Measurements from ENCODE around the gene NOTO. TPM values are rescaled to one million over a fixed set of nuclear protein-coding genes. Genes with fewer than 3 reads are reported as not detected.

The NOTO gene
- total and polyA plus RNA-seq, 2 donors (not counting 1 experiment from before 2014, with no cell fraction given): not detected

DNA sequence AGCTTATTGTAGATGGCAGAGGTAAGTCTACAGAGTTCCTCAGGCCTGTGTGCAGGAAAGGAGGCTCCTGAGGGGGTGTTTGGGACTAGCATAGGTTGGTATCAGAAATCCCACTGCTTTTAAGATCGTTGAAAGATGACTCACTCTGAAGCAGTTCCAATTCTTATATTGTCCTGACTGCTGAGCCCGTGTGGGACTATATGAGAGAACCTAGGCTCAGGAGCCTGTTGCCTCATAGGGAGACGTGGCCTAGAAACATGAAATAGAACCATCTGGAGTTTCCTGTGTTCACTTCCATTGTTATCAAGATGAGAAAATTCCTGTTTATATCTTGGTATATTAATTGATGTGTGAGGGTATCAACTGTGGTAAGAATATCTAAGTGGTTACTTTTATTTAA is 37.4 kb downstream of the NOTO start:
- intact Hi-C loops (cut with micrococcal nuclease): no loop called here
- Histone ChIP-seq H3K27ac (ENCODE audit: low read length in 2 of 2) (no peak overlapping the region), H3K9me3 (ENCODE audit: control extremely low read depth in 1 of 3, control insufficient read depth in 2 of 3, insufficient read depth in 1 of 3, low read length in 2 of 3) (no peaks in the 10 kb centered on the region), H4K20me1 (ENCODE audit: control insufficient read depth, insufficient read depth, low read length, poor library complexity, severe bottlenecking) (peaks cover 79% of the 10 kb centered on the region), H3K4me1 (ENCODE audit: control insufficient read depth in 2 of 2, insufficient read depth in 2 of 2, low read length in 2 of 2) (peaks cover 12 to 13% of the 10 kb centered on the region in 2 donors), H2AFZ (ENCODE audit: insufficient read depth, low read depth, low read length, poor library complexity, severe bottlenecking) (no peak overlapping the region), H3K79me2 (ENCODE audit: control insufficient read depth, insufficient read depth, low read length) (peaks cover 38% of the 10 kb centered on the region), H3K36me3 (replicated peaks in 1 of 2; ENCODE audit: control extremely low read depth in 1 of 2, control insufficient read depth in 1 of 2, extremely low read depth in 1 of 2, insufficient read depth in 2 of 2, low read length in 1 of 2) (peaks cover 23 to 49% of the 10 kb centered on the region in 2 experiments), H3K4me2 (replicated peaks; ENCODE audit: low read depth, low read length, poor library complexity, severe bottlenecking) (no peak overlapping the region), H3K9ac (ENCODE audit: low read length) (no peak overlapping the region), H3K27me3 (replicated peaks in 1 of 4; ENCODE audit: control extremely low read depth in 1 of 4, control insufficient read depth in 3 of 4, insufficient read depth in 4 of 4, low read length in 3 of 4) (no peaks in the 10 kb centered on the region), H3K4me3 (ENCODE audit: control extremely low read depth in 1 of 5, extremely low read depth in 1 of 5, insufficient read depth in 1 of 5, low read depth in 2 of 5, low read length in 4 of 5) (no peak overlapping the region)
- H3K4me3 Mint-ChIP-seq: no peak overlapping the region
- no peak overlapping the region for H3K27ac Mint-ChIP-seq
- DNase-seq (no peak), ATAC-seq (ENCODE audit: low read depth) (no peak)
- H3K4me1 Mint-ChIP-seq: peaks cover 31% of the 10 kb centered on the region
- H3K9me3 Mint-ChIP-seq (ENCODE audit: insufficient read depth): no peaks in the 10 kb centered on the region
- no peak for TF ChIP-seq EZH2 (IDR thresholded peaks at IDR 0.05; ENCODE audit: borderline replicate concordance, insufficient read depth, low read depth, low read length, poor library complexity, severe bottlenecking)
- TF ChIP-seq, protein P1, sequence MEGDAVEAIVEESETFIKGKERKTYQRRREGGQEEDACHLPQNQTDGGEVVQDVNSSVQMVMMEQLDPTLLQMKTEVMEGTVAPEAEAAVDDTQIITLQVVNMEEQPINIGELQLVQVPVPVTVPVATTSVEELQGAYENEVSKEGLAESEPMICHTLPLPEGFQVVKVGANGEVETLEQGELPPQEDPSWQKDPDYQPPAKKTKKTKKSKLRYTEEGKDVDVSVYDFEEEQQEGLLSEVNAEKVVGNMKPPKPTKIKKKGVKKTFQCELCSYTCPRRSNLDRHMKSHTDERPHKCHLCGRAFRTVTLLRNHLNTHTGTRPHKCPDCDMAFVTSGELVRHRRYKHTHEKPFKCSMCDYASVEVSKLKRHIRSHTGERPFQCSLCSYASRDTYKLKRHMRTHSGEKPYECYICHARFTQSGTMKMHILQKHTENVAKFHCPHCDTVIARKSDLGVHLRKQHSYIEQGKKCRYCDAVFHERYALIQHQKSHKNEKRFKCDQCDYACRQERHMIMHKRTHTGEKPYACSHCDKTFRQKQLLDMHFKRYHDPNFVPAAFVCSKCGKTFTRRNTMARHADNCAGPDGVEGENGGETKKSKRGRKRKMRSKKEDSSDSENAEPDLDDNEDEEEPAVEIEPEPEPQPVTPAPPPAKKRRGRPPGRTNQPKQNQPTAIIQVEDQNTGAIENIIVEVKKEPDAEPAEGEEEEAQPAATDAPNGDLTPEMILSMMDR (IDR thresholded peaks at IDR 0.05): no peak
- CTCF ChIA-PET: interaction anchor here (0.9 to 1.5 kb wide), 3 partner anchors 11 to 50 kb away, joined by 3 to 5 read pairs (median 3); no protein-coding TSS in a partner anchor
- no peaks in the 10 kb centered on the region for H3K27me3 Mint-ChIP-seq
- WGBS (ENCODE audit: insufficient coverage): 86% methylated on average over 2 of the region's 3 CpGs
- POLR2A ChIA-PET: no interaction called here

DNA sequence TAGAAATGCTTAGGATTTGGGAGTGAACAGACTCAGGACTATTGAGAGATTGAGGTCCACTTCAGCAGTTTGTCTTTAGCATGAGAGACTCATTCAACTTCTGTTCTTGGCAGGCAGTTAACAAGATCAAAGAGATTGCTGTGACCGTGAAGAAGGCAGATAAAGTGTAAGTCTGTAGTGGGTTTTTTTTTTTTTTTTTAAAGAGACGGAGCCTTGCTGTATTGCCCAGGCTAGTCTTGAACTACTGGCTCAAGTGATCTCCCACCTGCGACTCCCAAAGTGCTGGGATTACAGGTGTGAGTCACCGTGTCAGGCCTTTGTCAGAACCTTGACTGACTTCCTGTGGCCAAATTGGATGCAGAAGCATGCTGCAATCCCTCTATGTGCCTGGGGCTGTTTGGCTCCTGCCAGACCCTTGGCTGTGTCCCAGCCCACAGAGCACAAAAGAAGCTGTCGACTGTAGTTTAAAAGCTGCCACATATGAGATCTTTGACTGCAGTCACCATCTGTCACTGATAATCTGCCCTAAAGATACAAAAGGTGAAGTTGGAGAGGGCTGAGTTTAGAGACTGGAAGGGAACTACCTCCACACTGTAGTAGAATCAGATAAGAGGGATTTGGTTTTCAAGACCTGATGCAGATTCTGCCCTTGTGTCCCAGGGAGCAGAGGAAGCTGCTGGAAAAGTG is 41.7 kb downstream of the NOTO start:
- ChIA-PET CTCF (no interaction called here), POLR2A (no interaction called here)
- intact Hi-C loops (cut with micrococcal nuclease): no loop called here
- peaks cover 25 to 81% of the 10 kb centered on the region in 2 experiments for H3K36me3 ChIP-seq (replicated peaks in 1 of 2; ENCODE audit: control extremely low read depth in 1 of 2, control insufficient read depth in 1 of 2, extremely low read depth in 1 of 2, insufficient read depth in 2 of 2, low read length in 1 of 2)
- H3K27me3 ChIP-seq (replicated peaks in 1 of 4; ENCODE audit: control extremely low read depth in 1 of 4, control insufficient read depth in 3 of 4, insufficient read depth in 4 of 4, low read length in 3 of 4): no peaks in the 10 kb centered on the region
- H3K4me3 ChIP-seq (ENCODE audit: control extremely low read depth in 1 of 5, extremely low read depth in 1 of 5, insufficient read depth in 1 of 5, low read depth in 2 of 5, low read length in 4 of 5): no peak overlapping the region
- 92% methylated on average over 4 of the region's 5 CpGs for WGBS (ENCODE audit: insufficient coverage)
- no peaks in the 10 kb centered on the region for H3K27me3 Mint-ChIP-seq
- no peak for ATAC-seq (ENCODE audit: low read depth)
- no peaks in the 10 kb centered on the region for H3K4me1 ChIP-seq (ENCODE audit: control insufficient read depth in 2 of 2, insufficient read depth in 2 of 2, low read length in 2 of 2)
- no peak for DNase-seq
- H4K20me1 ChIP-seq (ENCODE audit: control insufficient read depth, insufficient read depth, low read length, poor library complexity, severe bottlenecking): peaks cover 67% of the 10 kb centered on the region
- no peak overlapping the region for H3K4me3 Mint-ChIP-seq
- peaks cover 2% of the 10 kb centered on the region for H3K4me1 Mint-ChIP-seq
- H3K4me2 ChIP-seq (replicated peaks; ENCODE audit: low read depth, low read length, poor library complexity, severe bottlenecking): no peak overlapping the region
- no peak overlapping the region for H3K27ac ChIP-seq (ENCODE audit: low read length in 2 of 2)
- no peaks in the 10 kb centered on the region for H3K9me3 Mint-ChIP-seq (ENCODE audit: insufficient read depth)
- no peak overlapping the region for H3K27ac Mint-ChIP-seq
- no peaks in the 10 kb centered on the region for H3K9me3 ChIP-seq (ENCODE audit: control extremely low read depth in 1 of 3, control insufficient read depth in 2 of 3, insufficient read depth in 1 of 3, low read length in 2 of 3)
- H2AFZ ChIP-seq (ENCODE audit: insufficient read depth, low read depth, low read length, poor library complexity, severe bottlenecking): no peak overlapping the region
- TF ChIP-seq, protein P1 (IDR thresholded peaks at IDR 0.05): no peak
- no peak for TF ChIP-seq EZH2 (IDR thresholded peaks at IDR 0.05; ENCODE audit: borderline replicate concordance, insufficient read depth, low read depth, low read length, poor library complexity, severe bottlenecking)
- H3K9ac ChIP-seq (ENCODE audit: low read length): no peak overlapping the region
- peaks cover 3% of the 10 kb centered on the region for H3K79me2 ChIP-seq (ENCODE audit: control insufficient read depth, insufficient read depth, low read length)

All from B cell (primary cell).